Measurements from ENCODE around the gene MAPKAPK2.

The MAPKAPK2 gene

DNA sequence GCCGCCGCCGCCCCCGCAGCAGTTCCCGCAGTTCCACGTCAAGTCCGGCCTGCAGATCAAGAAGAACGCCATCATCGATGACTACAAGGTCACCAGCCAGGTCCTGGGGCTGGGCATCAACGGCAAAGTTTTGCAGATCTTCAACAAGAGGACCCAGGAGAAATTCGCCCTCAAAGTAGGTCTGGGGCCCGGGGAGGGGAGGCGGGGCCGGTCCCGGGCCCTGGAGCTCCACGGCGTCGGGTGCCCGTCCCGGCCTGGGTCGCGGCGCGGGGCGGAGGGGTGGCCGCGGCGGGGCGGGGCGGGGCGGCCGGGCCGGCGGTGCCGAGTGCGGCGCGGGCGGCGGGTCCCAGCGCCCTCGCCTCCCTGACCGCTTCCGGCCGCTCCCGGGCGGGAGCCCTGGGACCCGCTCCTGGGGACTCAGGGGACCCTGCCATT, 646 bp downstream of the MAPKAPK2 start:
- peak; percentile 32 for DNase-seq

DNA sequence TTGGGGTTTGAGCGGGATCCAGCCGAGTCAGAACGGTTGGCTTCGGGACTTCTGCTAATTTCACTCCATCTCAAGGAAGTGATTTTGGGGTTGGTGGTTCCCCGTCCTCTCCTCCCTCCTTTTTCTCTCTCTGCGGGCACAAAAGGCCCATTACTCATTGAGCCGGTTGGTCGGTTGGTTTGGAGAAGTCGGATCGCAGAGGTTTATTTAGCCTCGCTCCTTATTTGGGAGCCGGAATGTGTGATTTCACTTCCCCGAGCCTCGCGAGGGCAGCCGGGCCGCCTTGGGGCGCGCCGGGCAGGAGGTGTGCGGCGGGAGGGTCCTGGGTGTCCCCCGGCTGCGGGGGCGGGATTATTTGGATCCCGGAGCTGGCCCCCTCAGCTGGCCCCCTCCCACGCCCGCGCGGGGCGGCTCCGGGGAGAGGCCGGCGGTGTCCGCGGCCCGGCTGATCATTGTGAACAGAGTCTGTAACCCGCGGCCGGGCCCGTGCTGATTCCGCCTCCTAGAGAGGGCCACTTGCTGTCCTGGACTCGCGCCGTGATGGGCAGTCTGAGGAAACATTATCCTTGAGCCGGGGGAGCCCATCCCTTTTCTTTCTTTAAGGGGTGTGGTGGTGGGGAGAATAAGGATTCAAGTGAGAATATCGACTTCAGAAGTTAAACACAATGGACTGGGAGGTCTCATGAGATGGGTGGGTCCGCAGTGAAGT, 1.2 kb downstream of the MAPKAPK2 start:
- DNase-seq: peak; percentile 61

DNA sequence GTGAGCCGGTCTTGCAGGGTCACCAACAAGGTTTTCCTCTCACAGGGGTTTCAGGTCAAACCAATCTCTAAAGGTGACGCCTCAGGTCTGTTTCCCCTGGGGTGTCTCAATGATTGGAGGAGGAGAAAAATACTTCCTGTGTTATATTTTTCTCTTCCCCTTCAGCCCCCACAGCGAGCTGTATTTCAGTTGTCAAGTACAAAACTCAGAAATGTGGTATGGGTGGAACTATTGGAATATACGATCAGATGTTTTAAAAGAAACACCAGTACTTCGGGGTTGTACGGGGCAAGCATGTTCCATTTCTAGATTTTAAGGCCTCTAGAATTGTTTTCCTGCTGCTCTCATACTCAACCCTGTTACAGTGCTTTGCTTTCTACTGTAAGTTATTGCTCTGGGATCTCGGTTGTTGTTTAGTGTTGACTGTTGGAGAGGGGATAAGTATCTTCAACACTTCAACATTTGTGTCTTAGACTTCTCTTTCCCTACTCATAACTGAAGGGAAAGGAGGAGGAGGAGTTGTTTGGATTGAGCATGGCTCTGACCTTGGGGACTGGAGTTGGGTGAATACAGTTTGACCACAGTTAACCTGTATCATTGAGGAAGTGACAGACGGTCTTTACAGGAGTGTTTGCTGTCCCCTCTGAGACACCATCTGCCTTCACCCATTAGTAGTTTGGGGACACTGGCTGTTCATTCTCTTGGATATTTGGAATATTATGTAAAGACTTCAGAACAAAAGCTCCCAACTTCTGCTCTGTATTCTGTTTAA, 2.0 kb downstream of the MAPKAPK2 start:
- DNase-seq: peak; percentile 58

DNA sequence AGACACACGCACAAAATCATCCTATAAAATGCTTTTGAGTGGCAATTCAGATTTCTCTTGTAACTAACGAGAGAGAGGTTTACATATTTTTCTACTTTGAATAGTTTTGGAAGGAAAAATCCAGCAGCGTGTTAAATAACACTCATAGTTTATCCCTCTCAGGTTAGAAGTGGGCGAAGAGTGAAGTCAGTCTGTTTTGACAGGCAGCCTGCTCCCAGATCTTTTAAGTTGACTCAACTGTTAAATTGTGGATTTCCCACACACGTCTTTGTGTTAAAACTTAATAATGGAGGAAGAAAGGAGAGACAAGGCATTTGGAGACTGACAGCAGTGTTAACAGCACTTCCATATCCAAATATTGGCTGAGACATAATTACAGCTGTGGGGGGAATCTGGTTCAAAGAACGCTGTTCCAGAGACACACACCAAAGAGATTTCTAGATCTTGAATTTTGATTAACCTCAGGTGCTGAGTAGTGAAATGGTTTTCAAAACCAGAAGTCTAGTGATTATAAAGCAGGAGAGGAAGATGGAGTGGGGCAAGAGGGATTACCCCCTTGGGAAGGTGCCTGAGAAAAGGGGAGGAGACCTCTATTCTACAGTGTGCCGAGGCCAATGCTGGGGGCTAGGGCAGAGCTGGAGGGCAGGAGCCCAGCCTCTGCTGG, 2.7 kb downstream of the MAPKAPK2 start:
- DNase-seq: no peak

DNA sequence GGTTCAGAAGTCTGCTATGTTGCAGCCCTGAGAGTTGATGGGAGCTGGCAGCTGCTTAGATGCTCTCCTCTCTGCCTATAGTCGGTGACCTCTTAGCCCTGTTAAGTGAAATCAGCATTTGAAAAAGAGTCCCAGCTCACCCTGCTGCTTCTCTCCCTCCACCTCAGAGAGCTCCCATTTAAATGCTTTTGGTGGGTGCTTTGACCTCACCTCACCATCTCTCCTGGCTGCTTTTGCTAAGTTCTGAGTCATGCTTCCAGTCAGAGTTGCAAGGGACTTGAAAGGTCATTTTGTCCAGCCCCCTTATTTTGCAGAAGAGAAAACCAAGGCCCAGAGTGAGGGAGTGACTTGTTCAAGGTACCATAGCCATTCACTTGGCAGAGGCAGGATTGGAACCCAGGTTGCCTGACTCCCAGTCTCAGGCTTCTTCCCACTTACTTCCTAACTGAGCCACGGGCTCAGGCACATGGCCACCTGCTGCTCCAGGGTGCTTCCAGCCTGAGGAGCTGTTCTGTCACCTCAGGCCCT, 3.3 kb downstream of the MAPKAPK2 start:
- no peak for DNase-seq

DNA sequence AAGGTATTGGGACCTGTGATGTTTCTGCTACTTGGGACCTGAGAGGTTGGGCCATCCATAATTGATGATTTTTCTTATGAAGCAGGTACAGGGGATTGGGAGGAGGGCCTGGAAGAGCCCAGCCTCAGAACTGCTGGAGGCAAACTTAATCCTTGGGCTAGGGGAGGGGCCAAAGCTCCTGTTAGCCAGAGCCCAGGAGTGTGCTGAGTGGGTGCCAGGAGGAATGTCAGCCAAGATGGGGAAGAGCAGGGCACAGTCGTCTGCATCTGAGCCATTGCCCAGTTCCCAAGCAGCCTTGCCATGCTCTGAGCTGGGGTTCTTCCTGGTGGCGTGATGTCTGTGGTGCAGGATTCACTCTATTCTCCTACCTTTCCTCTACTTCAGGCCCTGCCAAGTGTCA, 5.8 kb downstream of the MAPKAPK2 start:
- DNase-seq: no peak

DNA sequence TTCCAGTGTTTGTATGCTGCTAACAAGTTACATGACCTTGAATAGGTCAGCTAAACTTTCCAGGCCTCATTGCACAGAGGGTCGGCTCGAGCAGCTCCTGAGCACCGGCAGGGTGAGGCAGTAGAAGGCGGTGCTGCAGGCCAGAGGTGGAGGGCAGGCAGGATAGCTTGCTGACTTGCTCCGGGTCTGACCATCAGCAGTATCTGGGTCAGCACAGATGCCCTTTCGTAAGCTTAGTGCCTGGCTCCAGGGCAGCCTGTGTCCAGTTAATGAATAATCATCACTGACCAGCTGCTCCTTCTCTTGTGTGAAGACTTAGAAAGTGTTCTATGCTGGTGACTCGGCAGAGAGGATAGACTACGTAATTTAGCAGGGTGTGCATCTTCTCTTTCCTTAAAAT, 6.9 kb downstream of the MAPKAPK2 start:
- DNase-seq: no peak

DNA sequence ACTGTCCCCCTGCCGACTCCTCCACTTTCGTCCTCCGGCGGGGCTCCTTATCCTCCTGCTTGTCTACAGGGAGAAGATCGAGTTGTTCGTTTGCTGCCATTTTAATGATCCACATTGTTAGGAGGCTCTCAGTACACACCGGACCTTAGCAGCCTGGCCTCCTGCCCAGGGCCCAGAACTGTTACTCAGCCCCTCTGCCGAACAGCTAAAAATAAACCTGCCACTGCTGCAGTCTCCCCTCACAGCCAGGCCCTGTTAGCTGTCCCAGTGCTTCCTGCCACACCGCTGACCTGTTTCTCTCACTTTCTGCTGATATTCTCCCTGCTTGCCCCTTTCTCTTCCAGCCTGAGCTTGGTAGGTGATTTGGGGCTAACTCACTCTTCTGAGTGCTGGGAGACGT, 8.3 kb downstream of the MAPKAPK2 start:
- DNase-seq: no peak

DNA sequence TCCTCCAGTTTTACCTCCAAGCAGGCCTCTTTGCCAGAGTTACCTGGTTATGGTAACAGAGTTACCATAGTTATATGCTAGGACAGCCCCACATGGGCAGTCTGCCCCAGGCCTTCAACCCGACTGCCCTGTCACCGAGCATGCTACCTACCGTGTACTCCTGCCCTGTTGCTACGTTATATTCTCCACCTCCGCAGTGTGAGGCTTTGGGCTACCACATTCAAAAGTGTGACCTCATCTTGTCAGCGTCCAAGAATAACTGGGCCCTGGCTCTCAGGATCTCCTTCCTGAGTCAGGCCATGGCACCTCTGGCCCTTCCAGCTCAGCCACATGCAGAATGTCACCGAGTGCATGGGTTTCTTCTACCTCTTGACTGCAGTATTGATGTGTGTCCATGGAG, 8.9 kb downstream of the MAPKAPK2 start:
- no peak for DNase-seq

DNA sequence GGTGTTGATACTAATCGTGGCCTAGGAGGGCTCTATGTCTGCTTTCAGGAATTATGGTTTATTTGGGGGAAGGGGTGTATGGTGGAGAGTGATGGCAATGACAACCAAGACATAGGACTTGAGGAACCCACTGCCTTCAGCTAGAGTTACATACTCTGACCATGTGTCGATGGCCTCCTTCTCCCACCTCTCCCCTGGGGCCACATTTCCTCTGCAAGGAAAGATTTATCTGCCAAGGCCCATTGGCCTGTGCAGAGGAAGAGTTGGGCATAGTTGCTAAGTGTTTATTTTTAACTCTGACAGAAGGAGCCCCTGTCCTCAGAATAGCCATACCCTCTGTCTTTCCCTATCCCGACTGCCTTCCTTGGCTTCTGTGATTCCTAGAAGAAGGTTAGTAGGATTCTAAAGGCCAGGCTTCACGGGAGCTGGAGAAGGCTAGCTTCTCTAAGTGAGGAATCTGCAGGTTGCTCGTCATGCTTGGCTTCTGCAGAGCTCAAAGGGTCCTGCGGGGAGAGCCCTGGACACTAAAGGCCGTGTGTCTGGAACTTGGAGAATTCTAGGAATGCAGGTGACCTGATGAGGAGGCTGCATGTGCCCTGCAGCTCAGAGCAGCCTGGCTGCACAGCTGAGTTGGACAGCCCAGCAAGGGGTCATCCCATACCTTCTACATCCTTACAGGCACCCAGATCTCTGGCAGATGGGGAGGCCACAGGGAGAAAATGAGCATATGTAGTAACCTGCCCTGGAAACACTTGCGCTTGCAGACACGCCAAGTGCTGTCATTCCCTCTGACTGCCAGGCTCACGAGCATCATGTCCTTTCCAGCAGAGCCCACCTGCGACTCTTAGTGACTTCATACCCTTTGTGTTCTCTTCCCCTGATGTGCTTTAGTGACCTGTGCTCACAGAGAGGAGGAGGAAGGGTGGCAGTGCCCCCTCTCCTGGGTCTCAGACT, 9.7 kb downstream of the MAPKAPK2 start:
- DNase-seq: no peak

DNA sequence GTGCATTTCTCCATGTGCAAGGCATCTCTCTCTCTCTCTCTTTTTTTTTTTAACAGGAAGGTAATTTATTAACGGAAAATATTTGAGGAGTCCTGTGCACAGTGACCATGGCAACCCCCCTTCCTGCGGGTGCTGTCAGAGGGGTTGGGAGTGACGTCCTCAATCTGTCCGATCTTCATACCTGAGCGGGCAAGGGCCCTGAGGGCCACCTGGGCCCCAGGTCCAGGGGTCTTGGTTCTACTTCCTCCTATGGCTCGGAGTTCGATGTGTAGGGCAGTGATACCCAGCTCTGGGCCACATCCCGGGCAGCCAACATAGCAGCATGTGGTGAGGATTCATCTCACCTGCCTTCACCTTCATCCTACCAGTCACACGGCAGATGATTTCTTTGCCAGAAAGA, 11.0 kb downstream of the MAPKAPK2 start:
- no peak for DNase-seq

DNA sequence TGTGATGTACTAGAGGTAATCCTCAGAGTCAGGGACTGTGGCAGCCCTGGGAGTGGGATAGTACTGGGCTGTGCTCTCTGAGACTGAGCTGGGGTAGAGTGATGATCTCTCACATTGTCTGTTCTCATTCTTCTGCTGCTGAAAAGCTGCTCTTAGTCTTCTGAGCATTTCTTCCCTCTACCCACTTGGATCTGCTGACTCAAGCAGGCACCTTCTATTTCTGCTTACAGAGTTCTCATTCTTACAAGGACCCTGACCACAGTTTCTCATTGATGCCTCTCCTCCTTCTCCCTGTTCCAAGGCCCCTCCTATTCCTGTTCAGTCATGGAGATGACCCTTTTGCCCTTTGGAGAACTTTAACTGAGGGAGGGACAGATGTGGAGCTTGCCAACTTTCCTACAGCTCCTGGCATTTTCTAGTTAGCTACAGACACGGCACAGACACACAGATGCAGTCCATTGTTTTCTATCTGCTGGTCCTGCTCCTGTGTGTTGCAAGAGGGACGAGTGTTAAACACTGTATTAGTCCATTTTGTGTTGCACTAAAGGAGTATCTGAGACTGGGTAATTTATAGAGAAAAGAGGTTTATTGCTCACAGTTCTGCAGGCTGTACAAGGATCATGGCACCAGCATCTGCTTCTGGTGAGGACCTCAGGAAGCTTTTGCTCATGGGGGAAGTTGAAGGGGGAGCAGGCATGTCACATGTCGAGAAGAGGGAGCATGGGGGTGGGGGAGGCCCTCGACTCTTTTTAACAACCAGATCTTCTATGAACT, 12.3 kb downstream of the MAPKAPK2 start:
- DNase-seq: no peak

DNA sequence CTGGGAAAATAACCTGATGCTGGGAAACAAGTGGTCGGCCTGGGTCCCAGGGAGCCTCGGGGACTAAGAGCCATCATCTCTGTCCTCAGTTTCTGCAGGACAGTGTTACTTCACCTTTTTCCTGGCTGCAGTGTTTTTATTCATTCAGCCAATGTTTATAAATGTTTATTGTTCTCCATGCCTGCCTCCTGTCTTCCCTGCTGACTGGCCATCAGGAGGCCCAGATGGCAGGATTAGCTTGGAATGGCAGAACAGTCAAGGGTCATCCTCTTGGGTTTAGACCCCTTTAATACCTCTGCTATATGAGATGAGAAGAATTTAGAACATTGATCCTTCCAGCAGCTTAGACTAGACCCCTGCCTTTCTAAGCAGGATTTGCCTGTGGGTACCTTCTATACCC, 13.3 kb downstream of the MAPKAPK2 start:
- DNase-seq: no peak

DNA sequence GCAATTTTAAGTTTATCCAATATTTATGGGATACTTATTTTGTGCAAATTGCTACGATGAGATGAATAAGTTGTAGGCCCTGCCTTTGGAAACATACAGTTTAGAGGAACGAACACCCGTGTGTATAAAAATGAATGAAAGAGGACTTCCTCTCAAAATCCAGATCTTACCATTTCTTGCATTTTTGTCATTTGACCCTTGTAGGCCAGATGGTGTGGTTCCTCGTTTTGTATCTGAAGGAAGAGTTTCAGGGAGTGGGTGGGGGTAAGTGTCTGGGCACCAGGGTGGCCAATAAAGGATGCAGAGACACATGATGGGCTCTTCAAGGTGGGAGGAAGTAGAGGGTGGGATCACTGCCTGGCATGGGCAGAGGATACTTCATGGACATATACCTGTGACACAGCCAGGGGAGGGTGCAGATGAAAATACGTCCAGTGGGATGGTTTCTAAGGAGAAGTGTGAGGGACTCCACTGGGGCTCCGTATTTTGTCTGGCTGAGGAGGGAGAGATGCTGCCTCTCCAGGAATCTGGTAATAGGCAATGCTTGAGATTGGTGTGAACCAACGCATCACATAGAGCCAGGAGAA, 14.4 kb downstream of the MAPKAPK2 start:
- no peak for DNase-seq

DNA sequence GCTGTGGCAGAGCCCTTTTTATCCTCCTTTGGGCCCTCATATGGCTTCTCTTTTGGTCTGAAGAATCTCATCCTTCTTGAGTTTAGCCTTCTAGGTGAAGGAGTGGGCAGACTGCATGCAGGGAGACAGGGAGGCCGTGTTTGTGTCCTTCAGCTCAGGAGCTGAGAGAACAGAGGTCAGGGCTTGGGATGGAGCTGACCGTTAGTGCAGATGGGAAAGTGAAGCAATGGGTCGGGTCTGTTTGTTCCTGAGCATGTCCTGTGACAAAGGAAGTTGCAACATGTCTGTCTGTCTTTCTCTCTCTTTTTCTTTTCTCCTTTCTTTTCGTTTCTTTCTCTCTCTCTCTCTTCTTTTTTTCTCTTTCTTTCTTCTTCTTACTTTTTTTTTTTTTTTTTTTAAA, 14.9 kb downstream of the MAPKAPK2 start:
- no peak for DNase-seq

DNA sequence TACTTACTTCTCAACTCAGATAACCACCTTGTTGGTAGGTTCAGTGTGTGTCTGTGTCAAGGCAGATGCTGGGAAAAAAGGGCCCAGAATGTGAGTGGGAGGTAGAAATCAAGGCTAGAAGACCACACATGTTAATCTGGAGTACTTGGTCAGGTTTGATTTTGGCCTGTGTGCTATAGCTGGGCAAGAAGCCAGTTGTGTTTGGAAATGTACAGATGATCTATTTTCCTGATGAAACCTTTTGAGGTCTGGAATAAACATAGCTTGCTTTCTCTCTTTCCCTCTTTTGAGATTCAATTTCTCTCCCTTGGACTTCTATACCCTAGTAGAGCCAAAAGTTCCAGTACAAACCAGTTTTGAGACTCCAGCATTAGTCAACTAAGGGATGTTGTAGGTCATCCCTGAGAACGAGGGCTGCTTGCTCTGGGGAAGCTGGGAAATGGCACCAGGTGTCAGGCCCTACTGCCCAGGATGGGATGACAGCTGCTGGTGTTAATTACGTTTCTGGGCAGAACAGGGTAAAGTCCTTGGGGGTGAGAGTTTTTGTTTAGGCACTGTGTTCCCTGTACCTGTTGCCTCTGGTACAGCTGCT, 15.8 kb downstream of the MAPKAPK2 start:
- DNase-seq: no peak

DNA sequence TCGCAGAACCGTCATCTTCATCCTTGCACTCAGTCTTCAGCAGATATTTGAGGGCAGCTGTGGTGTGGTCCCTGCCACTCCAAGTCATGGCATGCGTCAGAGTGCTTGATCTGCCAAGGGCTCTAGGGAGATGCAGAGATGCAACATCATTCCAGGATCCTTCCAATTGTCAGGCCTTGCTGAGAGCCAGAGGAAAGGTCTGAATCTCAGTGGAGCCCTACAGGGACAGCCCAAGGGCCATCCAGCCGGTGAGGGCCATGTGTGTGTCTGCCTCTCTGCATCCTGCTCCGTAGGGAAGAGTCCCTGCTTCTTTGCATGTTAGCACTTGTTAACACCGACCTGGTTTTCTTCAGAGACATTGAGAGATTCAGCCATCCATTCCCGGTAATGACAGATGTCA, 17.6 kb downstream of the MAPKAPK2 start:
- DNase-seq: no peak

DNA sequence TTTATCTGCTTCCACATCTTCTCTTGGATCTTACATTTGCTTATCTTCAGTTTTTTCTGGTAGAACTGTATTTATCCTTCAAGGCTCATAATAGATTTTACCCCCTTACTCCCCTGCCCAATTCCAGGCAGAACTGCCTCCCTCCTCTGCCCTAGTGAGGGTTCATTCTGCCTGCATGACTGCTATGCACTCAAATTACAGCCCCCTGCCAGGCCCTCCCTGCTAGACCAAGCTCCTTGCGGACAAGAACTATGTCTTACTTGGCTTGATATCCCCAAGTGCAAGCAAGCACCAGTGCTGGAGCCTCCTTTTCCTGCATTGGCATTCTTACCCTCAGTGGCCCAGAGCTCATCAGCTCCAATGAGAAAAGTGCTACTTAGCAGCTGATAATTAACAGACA, 18.1 kb downstream of the MAPKAPK2 start:
- DNase-seq: no peak

DNA sequence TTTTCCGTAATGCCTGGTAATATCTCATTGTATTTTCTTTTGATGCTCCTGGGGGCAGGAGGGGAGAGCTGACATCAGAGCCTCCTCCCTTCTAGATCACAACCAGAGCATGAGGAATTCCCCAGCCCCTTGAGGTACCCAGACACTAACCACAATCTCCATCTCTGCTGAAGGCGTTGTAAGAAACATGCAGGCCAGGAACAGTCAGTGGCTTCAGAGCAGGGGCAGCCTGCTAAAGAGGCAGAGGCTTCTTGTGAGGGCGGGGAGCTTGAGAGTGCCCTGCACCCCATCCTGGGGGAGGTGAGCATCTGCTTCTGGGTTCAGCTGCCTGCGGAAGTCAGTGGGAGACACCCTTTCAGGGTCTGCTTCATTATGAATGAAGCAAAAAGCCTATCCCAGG, 19.0 kb downstream of the MAPKAPK2 start:
- peak; percentile 74 for DNase-seq

DNA sequence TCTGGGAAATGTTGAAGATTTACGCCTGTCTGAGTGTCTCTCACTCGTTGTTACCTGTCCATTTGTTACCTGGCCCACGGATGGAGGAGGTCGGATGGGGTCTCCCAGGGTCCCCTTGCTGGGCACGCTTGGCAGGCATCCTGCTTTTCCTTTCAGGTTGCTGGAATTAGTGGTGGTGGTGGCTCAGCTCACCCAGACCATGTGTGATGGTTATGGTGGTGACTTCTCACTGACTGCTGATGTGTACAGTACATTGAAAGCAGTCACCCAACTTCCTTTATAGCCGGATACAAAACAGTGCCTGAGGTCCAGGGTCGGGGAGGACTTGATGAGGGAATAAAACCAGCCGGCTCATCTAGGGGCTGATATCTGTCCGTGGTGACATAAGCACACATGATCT, 19.5 kb downstream of the MAPKAPK2 start:
- DNase-seq: peak; percentile 34

DNA sequence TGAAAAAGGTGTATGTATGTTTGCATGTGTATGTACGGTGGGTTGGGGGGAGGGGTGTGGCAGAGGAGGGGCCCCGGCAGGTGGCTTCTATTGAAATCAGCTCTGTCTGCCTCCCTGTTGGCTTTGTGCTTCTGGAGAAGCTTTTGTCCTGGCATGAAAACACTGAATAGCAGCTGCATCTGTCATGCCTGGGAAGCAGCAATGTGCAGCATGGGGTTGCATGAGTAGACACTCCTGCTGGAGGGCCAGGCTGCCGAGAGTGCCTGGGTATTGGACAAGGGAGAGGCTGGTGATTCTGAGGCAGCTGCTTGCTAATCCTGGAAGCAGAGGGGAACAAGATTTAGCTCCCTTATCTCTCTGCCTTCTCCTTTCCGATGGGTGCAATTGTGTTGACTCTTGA, 20.5 kb downstream of the MAPKAPK2 start:
- DNase-seq: no peak
